HTERT RPE-1 (cell line): ENCODE measurements around the gene MANBA.
"Not testable (repeated sequence)": the region's sequence is repeated elsewhere in the genome, so short reads cannot be mapped to it uniquely, and the experiment has no call there.

Experiments
- in situ Hi-C: fragments of 300-500 bp; cut with MboI; formaldehyde crosslinking; loops from 4 replicates; pipeline ENCODE4 v1.14.3; 2020; ENCODE audit warnings: low sequenced_read_pairs

The MANBA gene

GRCh38 chr4:102625232-102625930 is 135.4 kb downstream of the MANBA start:
- in situ Hi-C loops, result no loop called here

- in situ Hi-C loops, result no loop called here
These were observed 136.3 kb downstream of the MANBA start for GRCh38 chr4:102624505-102624904.

GRCh38 chr4:102623622-102624021 is 137.1 kb downstream of the MANBA start:
- in situ Hi-C loops, result no loop called here

DNA sequence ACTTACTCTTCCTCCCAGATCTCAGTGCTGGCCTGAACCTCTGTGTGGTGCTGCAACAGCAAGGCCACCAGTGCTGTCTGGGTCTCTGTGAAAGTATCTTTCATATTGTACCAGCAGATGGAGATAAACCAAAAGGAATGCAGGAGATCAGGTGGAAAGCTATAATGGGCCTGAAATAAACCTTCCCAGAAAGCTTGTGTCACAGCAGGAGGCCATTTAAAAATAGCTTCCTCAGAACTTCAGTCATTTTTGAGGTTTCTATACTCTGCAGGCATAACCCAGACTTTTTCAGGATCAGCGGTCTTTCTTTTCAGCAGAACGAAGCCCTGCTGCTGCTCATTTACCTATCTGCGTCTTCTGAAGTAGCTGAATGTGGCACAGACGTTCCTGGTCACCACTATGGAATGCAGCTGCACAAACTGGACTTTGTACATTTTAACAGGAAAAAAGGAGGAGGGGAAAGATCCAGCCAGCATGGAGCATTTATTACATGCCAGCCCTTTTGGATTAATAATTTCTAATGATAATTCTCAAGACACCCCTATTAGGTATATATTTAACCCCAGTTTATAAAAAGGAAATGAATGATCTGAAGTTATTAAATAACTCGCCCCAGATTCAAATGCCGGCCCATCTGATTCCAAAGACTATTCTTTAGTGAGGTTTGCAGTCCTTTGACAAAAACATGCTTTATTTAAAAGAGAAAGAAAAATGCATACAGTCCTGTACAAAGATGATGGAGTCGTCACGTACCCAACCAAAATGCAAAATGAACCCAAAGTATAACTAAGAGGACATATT is 139.9 kb downstream of the MANBA start:
- in situ Hi-C loops, result no loop called here

DNA sequence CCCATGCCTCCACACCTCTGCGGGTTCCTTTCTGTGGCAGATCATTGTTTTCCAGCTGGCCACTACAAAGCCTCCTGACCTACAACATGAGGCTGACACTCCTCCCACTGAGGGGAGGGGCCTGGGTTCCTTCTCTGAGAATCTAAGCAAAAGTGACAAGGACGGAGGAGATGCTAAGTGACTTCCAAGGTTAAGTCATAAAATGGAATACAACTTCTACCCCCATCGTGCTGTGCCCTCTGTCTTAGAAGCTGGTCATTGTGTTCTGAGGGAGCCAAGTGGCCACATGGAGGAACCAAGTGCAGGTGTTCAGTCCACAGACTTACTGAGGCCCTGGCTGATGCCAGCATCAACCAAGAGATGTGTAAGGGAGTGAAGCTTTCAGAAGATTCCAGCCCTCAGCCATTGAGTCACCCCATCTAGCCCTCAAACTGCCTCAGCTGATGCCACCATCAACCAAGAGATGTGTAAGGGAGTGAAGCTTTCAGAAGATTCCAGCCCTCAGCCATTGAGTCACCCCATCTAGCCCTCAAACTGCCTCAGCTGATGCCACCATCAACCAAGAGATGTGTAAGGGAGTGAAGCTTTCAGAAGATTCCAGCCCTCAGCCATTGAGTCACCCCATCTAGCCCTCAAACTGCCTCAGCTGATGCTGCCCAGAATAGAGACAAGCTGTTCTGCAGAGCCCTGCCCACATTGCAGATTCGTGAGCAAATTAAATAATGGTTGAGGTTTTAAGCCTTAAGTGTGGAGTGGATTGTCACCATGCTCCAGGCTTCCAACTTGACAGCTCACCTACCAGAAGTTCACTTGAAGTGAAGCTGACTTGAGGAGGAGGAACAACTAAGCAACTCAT is 140.8 kb downstream of the MANBA start:
- in situ Hi-C loops, result not testable (repeated sequence)

- in situ Hi-C loops, result not testable (repeated sequence)
These were observed 141.7 kb downstream of the MANBA start for GRCh38 chr4:102619021-102619420.

DNA sequence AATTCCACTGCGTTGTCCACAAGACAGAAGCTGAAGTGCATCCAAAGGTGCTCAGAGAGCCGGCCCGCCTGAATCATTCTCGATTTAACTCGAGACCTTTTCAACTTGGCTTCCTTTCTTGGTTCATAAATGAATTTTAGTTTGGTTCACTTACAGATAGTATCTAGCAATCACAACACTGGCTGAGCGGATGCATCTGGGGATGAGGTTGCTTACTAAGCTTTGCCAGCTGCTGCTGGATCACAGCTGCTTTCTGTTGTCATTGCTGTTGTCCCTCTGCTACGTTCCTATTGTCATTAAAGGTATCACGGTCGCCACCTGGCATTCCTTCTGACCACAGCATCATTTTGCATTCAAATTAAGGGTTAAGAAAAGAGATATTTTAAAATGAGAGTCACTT is 144.1 kb downstream of the MANBA start:
- in situ Hi-C loops, result no loop called here

GRCh38 chr4:102614801-102615200 is 146.0 kb downstream of the MANBA start:
- in situ Hi-C loops, result no loop called here

DNA sequence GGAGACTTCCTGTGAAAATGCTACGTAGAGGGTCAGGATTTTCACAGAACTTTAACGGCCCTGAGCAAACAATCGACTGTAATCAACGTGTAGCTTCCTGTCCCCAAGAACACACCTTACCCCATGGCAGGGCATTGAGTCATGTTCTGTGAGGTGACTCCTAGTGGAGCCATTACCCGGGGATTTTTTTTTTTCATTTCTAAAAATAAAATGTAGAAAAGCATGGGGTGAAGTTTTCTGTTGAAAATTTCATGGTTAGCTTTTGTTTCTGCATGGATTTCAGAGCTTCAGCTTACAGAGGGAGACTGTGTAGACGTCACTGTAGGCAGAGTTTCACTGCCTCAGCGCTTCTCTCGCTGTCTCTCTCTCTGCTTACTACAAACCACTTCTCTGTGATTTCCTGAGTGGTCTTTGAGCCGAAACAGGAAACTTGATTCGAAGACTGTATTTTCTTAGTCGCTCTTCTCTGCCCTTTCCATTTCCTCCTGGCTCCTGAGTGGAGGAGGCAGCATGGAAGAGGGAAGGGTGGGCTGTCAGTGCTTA is 147.9 kb downstream of the MANBA start:
- in situ Hi-C loops, result no loop called here

- in situ Hi-C loops, result no loop called here
These were observed 148.6 kb downstream of the MANBA start for GRCh38 chr4:102612210-102612609.

- in situ Hi-C loops, result no loop called here
These were observed 150.3 kb downstream of the MANBA start for GRCh38 chr4:102610476-102610875.

GRCh38 chr4:102610007-102610406 is 150.8 kb downstream of the MANBA start:
- in situ Hi-C loops, result no loop called here

GRCh38 chr4:102608190-102608589 is 152.6 kb downstream of the MANBA start:
- in situ Hi-C loops, result no loop called here

DNA sequence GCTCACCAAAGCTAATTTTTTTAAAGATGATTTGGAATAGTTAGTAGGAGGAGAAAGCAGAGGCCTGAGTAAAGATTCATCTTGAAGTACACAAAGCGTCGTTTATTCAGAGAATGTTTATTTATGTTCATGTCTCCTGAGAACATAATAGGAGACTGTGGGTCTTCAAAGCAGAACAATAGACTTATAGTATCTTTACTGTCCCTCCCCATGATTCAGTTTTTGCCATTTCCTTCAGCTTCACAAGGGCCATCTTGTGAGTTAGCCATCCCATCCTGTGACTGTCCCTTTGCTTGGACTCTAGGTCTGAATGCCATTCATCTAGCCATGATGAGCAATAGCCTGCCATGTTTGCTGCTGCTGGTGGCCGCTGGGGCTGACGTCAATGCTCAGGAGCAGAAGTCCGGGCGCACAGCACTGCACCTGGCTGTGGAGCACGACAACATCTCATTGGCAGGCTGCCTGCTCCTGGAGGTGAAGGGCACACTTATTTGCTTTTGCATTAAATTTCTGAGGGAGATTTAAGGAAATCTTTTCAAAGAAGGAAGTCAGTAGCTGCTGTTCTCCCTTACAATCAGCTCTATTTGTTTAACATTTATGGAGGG is 153.8 kb downstream of the MANBA start:
- in situ Hi-C loops, result no loop called here

DNA sequence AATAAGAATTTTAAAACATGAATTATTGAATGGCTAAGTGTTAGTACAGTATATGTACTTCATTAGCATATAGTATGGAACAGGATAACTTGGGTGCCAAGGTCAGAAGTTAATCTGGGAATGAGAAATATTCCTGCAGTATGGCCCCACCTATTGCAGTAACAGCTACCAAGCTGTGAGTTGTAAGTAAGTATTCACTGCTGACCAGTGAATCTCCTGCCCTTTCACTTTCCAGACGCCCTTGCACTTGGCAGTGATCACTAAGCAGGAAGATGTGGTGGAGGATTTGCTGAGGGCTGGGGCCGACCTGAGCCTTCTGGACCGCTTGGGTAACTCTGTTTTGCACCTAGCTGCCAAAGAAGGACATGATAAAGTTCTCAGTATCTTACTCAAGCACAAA is 154.5 kb downstream of the MANBA start:
- in situ Hi-C loops, result no loop called here

DNA sequence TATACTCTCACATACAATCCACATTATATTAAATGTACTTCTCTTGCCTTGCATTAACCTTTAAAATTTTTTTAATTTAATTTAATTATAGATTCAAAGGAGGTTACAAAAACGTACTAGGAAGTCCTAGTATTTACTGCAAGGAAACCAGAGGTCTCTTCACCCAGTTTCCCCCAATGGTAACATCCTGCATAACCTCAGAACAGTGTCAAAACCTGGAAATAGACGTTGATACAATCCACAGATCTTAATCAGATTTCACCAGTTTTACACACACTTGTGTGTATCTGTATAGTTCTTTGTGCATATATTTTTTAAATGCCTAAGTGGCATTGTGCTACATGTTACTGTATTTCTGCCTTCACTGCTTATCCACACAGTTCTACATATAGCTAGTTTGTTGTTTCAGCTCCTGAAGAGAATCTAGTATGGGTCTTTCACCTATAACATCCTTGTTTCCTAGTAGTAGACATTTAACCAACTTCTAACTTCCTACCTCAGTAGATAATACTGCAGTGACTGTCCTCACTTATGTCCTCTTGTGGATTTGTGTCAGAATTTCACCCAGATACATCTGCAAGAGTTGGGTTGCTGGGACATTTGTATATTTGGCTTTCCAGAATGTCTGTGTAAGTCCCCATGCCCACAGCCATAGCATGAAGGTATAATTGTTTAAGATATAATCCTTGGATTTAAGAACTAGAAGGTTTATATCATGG is 156.4 kb downstream of the MANBA start:
- in situ Hi-C loops, result no loop called here

- in situ Hi-C loops, result no loop called here
These were observed 159.1 kb downstream of the MANBA start for GRCh38 chr4:102601586-102602227.

- in situ Hi-C loops, result no loop called here
These were observed 160.1 kb downstream of the MANBA start for GRCh38 chr4:102600689-102601088.

DNA sequence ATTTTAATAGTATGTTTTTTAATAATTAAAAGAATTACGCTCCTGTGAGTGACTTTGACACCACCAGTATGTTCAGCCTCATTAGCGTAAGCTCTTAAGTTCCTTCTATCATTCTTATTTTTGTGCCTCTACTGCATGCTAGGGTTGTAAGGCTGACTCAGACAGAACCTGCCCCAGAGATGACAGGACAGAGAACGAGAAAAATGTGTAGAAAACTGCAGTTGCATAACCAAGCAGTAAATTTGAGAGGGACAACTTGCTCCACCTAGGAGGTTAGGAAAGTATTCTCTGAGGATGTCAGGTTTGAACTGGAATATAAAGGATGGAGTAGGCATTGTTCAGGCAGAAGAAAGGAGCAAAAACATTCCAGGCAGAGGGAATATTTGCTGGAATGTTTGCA is 160.9 kb downstream of the MANBA start:
- in situ Hi-C loops, result no loop called here

DNA sequence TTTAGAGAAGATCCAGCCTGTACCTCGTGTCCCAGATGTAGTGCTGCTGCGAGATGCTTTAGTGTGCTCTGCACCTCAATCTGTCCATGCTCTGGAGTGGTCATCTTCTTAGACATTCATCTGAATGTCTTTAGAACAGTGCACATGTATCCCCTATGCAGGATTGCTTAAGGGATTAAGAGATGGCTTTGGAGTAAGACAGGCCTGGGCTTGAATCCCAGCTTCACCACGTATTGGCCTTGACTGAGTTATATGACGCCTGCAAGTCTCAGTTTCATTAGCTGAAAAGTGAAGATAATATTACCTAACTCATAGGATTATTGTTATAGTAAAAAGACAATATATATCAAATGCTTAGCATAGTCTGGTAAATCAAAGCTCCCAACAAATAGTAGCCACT is 161.3 kb downstream of the MANBA start:
- in situ Hi-C loops, result no loop called here
